GM20431 (cell line): Measurements from ENCODE around the gene ORC5.

Experiments used
- in situ Hi-C: fragments of 300-500 bp; cut with MseI, MboI; formaldehyde crosslinking; loops from one replicate; pipeline ENCODE4 v1.15.0; 2020; ENCODE audit warnings: low sequenced_read_pairs; ENCODE audit not compliant: unreplicated experiment

Gene ORC5

DNA sequence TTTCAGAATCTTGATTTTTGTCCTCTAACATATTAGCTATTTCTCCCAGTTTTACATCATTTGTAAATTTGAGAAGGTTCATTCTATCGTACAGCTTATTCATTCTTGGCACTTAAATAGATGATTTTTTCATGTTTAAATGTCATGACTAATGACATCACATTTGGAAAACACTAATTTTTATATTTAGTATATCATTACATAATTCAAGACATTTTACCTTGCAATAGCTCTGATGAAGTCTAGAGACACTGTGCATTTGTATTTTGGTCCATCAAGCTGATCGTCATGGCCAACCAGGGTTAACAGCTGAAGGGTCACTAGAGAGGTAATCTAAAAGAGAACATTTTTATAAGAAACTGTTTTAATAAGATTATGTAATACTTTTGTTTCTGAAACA, 71.3 kb downstream of the ORC5 start:
- in situ Hi-C loops, result no loop called here

DNA sequence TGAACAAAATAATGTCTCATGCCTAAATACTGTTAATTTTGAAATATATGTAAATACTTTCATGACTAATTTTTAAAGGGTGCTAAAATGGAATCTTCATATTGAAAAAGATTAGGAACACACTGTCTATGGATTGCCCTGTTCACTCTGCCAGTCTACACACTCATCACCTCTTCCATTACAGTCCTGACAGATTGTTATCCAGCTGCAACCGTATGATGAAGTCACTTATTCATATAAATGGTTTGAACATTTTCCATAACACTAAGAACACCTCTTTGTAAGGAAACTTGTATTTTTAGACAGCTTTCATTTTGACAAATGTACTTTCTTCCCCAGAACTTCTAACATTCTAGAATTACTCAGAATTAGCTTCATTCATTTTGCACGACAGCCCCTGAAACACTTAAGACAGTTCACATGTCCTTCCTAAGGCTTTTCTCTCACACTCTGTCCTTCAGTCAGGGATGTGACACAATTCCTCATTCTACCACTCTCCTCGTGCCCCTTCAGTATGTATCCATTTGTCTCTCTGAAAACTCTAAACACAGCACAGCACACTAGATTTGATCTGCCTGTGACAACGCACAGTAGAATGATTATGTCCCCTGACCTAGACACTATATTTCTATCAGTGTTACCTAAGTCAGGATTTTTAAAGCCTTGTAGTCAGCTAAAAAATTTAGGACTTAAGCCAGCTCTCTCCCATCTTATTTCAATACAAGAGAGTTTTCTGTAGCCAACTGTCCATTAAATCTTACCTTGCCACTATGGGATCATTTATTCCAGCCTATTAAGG, 71.9 kb downstream of the ORC5 start:
- in situ Hi-C loops, result no loop called here

DNA sequence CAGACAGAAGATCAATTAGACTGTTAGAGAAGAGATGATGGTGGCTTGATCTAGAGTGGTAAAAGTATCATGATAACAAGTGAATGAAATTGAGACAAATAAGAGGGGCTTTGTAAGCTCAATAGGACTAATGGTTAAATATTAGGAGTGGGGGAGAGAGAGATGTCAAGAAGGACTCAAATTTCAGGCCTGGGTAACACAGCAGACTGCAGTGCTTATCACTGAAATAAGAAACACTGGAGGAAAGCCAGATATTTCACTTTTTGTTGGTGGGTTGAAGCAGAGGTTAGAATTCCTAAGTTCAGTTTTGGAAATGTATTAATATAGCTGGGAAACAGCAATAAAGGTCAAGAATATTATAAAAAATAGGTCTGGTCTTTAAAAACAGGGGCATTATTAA, 74.6 kb downstream of the ORC5 start:
- in situ Hi-C loops, result no loop called here

DNA sequence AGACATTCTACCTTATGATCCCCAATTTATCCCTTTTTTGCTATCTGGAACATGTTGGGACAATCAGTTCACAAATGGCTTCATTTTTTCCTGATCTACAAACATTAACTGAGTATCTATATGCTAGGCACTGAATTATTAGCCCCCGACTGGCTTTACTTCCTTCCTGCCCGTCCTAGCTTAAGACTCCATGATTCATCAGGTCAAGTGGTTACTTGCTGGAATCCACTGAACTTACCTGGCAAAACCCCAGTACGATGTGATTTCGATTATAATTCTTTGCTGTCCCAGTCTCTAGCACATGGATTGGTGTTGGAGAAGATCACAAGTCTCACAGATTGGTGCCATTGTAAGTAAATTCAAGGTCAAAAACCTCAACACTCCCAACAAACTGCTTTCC, 77.1 kb downstream of the ORC5 start:
- in situ Hi-C loops, result no loop called here

DNA sequence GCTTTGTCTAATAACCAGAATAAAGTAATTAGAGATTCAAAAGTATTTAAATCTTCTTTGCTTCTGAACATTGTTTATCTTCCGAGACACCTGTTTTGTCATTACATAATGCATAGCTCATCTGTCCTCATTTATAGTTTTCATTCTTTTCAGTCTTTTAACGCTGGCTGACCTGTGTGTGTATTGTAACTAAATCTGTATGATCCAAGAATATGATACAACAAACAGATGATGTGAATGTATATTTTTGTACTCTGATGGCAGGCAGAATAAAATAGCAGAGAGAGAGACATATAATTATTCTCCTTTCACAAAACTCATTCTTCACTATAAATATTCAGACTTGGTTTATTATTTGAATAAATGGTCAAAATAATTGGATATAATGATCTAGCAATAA, 80.6 kb downstream of the ORC5 start:
- in situ Hi-C loops, result no loop called here

DNA sequence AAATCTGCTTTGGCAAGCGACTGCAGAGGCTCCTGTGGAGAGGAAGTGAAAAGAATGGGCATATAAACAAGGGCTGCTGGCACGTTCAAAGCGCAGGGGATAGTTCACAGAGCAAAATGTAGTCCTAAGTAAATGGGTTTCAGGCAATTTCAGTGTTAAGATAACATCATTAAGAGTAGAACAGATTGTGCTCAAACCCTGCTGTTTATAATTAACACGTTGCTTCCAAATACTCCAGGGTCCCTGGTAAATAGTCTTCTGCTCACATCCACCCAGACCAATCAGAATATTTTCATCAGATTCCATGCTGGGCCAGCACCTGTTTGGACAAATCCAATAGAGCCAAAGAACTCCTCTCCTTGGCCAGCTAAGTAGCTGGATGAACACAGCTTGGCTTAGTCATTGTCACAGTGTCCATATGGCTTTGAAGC, 81.4 kb downstream of the ORC5 start:
- in situ Hi-C loops, result no loop called here

DNA sequence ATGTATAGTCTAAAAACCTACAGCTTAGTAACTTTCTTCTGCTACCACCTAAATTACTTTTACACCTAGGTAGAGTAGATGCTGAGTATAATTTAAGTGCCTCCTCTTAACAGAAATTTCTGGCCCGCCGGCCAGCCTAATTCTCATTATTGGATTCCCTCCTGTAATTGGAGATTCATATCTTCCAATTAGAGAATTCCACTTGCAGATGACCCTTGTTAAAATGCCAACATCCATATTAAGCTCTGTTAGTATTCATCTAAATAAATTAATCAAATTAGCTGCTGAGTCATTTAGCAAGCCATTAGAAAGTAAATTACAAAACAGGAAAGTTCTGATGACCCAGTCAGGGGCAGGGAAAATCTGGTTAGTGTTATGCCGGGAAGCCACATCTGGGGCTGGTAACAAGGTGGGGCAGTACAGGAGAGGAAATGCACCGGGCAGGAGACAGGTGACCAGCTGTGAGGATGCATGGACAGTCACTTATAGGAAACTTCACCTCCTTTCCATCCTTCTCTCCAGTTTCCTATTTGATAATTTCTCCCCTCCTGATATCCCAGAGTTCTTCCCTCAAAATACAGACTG, 82.8 kb downstream of the ORC5 start:
- in situ Hi-C loops, result no loop called here

DNA sequence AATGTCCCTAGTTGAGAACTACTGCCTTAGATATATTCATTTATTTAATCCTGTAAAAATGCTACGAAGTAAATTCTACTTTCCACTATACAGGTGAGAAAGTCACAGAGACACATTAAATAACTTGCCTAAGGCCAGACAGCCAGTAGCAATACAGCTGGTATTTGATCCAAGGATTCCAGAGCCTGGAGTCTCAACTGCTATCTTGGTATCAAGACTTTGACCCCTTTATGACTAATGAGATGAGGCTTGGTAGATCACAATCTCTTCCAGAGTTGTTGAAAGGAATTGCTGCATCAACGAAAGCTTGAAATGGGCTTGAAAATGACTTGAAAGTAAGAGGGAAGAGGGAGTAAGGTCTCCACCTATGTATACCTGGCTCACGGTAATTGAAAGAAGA, 83.3 kb downstream of the ORC5 start:
- in situ Hi-C loops, result no loop called here

DNA sequence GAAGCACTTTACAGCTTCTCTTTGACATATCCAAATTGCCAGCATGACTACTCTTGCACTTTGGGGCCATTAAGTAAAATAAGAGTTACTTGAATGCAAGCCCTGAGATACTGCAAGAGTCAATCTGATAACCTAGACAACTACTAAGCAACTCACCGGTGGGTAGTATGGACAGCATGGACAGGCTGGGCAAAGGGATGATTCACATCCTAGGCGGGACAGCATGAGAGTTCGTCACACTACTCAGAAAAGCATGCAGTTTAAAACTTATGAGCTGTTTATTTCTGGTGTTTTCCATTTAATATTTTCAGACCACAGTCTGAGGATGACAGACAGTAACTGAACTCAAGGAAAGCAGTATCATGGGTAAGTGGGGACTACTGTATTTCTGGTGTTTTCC, 84.0 kb downstream of the ORC5 start:
- in situ Hi-C loops, result no loop called here

DNA sequence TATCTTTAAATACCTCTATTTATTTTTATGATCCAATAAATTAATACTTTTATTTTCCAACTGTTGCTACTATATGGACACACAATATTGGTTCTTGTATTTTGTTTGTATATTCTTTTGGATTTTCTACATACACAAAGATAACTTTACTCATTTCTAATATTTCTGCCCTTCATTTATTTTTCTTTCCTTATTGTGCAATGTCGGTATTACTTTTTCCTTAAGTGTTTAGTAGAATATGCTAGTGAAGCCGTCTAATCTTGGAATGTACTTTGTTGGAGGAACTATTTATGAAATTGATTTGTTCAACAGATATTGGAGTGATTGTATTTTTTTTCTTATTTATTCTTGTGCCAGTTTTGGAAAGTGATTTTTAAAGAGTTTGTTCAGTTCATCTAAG, 94.0 kb downstream of the ORC5 start:
- in situ Hi-C loops, result no loop called here

DNA sequence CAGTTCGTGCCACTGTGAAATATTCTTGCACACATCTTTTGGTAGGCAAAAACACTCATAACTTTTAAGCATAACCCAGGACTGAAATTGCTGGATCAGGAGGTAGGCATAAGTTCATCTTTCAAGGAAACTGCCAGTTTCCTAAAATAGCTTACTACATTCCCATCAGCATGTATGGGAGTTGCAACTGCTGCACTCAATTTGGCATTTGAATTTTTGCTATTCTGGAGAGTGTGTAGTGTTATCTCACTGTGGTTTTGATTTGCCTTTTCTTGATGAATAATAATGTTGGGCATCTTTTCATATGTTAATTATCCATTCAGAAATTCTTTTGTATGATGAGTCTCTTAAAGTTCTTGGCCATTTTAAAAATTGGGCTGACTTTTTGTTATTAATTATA, 95.2 kb downstream of the ORC5 start:
- in situ Hi-C loops, result no loop called here

DNA sequence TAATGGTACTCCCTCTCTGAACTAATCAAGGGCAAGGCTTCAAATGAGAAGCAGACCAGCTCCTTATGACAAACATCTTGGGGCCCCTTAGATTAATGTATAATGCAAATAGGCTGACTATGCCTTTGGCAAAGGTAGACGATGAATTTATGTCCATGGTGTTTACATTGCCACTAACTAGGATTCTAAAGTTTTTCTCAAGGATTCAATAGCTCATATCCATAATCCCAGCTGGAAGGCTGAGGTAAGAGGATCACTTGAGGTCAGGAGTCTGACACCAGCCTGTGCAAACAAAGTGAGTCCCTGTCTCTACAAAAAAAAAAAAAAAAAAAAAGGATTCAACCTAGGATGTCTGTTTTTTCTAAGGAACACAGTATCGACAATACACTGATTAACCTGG, 96.5 kb downstream of the ORC5 start:
- in situ Hi-C loops, result no loop called here

DNA sequence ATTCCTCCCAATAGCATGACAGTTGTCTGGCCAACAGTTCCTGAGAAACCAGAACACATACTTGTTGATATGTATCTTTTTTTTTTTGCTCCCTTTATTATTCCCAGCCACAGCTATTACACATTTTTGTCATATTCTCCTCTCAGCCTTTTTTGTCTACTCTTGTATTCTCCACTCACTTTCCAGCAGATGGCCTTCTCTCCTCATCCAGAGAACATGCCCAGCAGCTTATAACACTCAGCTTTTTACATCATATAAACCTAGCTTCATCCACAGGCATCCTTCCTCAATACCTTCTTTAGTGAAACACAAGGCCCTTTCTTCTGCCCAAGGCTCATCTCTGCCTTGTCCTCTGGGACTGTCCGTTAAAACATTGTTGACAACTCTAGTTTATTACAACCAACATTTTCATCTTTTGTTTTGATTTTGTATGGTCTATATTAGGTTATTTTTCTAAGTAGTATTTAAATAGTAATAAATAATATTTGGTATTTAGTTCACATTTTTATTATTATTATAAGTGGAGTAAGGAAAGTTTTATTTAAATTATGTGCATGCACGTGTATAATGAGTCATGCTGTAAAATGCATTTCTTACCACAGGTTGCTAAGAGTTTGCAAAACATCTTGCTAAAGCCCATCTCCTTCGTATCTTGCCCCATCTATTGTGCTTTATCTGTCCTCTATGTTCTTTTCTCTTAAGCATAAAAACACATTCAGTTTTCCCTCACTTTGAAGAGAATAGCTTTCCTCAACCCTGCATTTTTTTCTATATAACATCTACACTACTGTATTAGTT, 101.5 kb downstream of the ORC5 start:
- in situ Hi-C loops, result no loop called here

DNA sequence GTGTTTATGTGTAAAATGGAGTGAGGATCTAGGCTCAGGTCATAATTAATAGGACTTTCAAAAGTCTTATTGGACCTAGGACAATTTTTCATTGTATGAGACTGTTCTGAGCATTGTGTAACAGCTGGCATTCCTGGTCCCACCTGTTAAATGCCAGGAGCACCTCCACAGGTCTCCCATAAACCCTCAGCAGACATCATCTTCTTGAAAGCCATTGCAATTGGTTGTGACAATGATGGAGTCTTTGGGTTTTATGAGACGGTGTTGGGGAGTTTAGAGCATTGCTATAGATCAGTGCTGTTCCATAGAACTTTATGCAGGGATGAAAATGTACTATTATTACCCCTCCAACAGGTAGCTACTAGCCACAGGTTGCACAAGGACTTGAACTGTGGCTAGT, 108.9 kb downstream of the ORC5 start:
- in situ Hi-C loops, result no loop called here

DNA sequence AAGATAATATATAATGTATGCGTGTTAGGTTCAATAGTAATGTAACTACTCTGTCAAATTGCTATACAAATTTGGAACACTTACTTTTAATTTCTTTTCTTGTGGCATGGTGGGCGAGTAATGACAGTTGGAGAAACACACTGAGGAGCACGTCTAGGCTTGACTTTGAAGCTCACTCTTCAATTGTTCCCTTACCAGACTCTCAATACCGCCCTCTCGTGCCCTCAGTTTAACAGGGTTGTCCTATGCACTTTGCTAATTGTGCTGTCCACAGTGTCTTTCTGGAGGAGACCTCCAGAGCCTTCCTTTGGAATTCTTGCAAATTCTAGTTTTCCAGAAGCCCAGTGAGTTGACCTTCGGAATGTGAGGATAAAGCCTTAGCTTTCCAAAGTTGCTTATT, 111.1 kb downstream of the ORC5 start:
- in situ Hi-C loops, result no loop called here

DNA sequence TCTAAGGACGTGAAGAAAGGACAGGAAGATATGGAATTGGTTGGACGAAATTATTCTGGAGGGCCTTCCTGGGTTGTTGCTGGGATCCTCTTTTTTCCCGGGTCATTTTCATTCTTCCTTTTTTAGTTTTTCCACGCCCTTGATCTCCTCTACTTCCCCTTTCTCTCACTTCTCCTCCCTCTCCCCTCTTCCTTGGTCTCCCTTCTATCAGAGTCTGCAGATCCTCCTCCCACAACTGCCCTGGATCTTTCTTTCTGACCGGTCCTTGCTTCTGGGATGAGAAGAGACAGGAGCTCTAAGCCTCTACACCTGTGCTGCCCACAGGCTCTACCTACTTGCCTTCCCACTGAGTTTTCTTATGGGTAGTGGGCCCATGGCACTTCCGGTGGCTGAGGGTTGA, 114.7 kb downstream of the ORC5 start:
- in situ Hi-C loops, result no loop called here

DNA sequence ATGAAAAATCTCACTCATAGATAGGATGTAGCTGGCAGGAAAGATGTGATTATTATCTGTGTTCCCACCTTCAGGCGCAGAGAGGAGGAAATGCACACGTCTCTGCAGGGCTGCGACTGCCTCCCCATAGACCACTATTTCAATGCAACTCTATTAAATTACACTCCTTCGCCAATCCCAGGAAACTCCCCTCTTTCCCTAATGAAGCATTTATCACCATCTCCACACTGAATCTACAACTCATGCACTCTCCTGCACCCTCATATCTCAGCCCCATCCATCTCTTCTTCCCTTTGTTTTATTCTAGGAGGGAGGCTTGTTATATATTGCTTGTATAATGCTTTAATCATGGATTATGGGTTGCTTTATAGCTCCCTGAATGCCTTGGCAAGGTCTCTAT, 116.6 kb downstream of the ORC5 start:
- in situ Hi-C loops, result no loop called here

DNA sequence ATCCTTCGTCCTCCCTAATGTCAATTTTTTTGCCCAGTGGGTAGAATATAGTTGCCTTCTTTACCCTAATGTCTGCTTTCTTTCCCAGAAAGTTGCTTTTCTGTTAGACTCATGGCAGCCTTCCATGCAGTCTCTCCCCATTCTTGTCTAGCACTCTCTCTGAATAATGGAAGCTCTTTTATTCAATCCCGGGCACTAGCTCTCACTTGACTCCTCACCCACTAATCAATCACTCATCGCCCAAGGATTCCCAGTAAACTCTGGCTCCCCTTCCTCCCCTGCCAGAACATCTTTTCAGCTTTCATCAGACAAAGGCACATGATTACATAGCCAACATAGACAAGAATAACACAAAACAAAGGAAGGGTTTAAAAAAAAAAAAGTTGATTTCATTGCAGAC, 118.2 kb downstream of the ORC5 start:
- in situ Hi-C loops, result no loop called here

DNA sequence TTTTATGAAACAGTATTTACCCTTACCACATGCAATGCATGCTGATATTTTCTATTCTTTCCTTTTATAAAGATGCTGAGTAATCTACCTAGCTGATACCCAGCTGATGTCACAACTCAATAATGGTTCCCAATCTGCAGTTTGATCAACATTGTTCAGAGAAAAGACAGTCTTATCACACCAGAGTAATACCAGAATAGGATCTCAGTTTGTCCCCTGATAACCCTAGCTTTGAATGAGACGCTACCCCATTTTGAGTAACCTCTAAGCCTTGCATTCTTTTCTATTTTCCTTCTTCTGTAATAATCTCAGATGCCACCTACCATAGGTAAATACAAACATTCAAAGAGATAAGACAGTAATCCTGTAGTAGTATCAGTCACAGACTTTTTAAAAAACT, 118.8 kb downstream of the ORC5 start:
- in situ Hi-C loops, result no loop called here
